ENCODE data around the gene HOXA3. TPM values are rescaled to one million over a fixed set of nuclear protein-coding genes. Genes with fewer than 3 reads are reported as not detected.
A peak's percentile ranks its signal among the peaks of the same experiment; 100 is the strongest.

Gene HOXA3
- total and polyA plus RNA-seq, 4 donors, result 6.2 to 36.9 (median 19.0) TPM

DNA sequence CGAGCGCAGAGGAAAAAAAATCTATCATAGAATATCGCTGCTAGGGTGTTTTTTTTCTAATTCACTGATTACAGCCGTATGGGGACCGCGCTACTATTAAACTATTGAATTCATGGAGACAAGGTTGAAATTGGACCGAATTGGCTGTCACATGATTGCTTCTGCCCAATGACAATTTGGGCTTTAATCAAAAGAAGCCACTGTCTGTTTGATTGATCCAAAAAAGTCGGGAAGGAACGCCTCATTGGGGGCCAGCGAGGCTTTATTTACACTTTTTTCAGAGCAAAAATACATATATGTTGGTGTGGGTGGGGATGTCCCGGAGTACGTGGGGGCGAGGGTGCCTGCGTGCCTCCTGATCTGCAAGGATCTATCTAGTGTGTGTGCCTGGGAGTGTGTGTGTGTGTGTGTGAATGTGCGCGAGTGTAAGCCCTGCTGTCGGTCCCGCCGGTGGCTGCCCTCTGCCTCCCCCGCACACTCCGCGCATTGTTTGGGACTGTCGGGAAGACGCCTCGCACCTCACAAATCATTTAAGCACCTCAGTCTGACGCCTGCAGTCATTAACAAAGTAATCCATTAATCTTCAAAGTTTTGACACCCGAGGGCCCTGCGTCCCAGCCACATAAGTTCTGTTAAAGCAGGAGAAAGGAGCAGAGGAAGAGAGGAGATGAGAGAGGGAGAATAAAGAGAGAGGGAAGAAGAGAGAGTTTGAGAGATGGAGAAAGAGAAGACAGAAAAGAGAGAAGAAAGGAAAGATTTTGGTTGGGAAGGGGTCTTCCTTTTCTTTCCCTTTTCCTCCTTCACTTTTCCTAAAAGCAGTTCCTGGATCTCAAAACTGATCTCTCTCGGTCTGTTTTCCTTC is 49.6 kb downstream of the HOXA3 start, which contains the start of gene HOXA2:
TSS of gene HOXA2 (minus strand) at position 103 of the 862 bp plus-strand sequence. CDS start 183 bp downstream, outside the sequence.
- peak within 1 kb of the TSS; percentile 85 for H3K4me3 ChIP-seq (ENCODE audit: low read depth, low read length)
- peaks cover 14% of the 10 kb centered on the region for H3K36me3 ChIP-seq (ENCODE audit: control insufficient read depth, insufficient read depth, low read length)
- peak within 1 kb of the TSS; percentile 98 for H3K27ac ChIP-seq (ENCODE audit: low read depth, low read length)
- peak in 5 of 6 donors; percentile 72 to 96 (median 88) for DNase-seq (ENCODE audit: low read depth in 4 of 6, low spot score in 6 of 6)
- H3K9me3 ChIP-seq (ENCODE audit: control insufficient read depth, insufficient read depth, low read length), result no peaks in the 10 kb centered on the region
- 4% methylated on average over 13 of the region's 29 CpGs for WGBS (ENCODE audit: insufficient coverage)
- peaks cover 21% of the 10 kb centered on the region for H3K27me3 ChIP-seq (ENCODE audit: control insufficient read depth, insufficient read depth, low read length)
- peaks cover 60% of the 10 kb centered on the region for H3K4me1 ChIP-seq (ENCODE audit: control insufficient read depth, insufficient read depth, low read length)

DNA sequence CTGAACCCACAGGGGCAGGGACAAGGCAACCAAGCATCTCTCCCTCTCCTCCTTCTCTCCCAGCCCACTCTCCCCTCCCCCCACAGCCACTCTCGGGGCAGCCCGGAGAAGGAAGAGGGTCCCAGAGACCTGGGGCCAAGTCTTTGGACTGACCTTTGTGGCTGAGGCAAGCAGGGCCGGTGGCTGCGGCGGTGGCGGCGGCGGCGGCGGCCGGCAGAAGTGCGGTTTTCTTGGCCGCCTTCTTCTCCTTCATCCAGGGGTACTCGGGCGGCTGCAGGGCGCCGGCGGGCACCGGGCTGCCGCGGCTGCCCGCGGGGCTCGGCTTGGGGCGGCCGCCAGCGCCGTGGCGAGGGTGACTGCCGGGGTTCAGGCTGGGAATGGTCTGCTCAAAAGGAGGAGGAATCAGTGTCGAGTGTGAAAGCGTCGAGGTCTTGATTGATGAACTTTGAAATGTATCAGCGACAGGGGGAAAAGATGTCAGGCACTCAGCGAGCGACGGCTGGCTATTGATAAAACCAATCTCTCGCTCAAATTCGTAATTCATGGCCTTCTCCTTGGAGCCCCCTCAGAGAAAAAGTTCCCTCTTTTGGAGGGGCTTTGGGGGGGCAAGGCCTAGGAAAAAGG is 50.3 kb downstream of the HOXA3 start:
- Histone ChIP-seq H3K4me1 (ENCODE audit: control insufficient read depth, insufficient read depth, low read length) (peaks cover 63% of the 10 kb centered on the region), H3K27ac (ENCODE audit: low read depth, low read length) (peak overlapping the region; percentile 98)
- 2% methylated on average over 34 of the region's 39 CpGs for WGBS (ENCODE audit: insufficient coverage)

GRCh38 chr7:27101171-27101956 is 51.0 kb downstream of the HOXA3 start:
- H3K4me1 ChIP-seq (ENCODE audit: control insufficient read depth, insufficient read depth, low read length), result peaks cover 64% of the 10 kb centered on the region
- WGBS (ENCODE audit: insufficient coverage), result 14% methylated on average over 22 of the region's 25 CpGs

More for the DNA sequence above, 50.3 kb downstream of the HOXA3 start:
- H3K9me3 ChIP-seq (ENCODE audit: control insufficient read depth, insufficient read depth, low read length), result no peaks in the 10 kb centered on the region
- H3K27me3 ChIP-seq (ENCODE audit: control insufficient read depth, insufficient read depth, low read length), result peaks cover 22% of the 10 kb centered on the region
- H3K4me3 ChIP-seq (ENCODE audit: low read depth, low read length), result peak overlapping the region; percentile 85
- peak in 3 of 6 donors; percentile 22 to 69 (median 42) for DNase-seq (ENCODE audit: low read depth in 4 of 6, low spot score in 6 of 6)
- H3K36me3 ChIP-seq (ENCODE audit: control insufficient read depth, insufficient read depth, low read length), result peaks cover 12% of the 10 kb centered on the region

GRCh38 chr7:27100694-27101170 is 51.7 kb downstream of the HOXA3 start:
- peak overlapping the region; percentile 98 for H3K27ac ChIP-seq (ENCODE audit: low read depth, low read length)
- peak overlapping the region; percentile 85 for H3K4me3 ChIP-seq (ENCODE audit: low read depth, low read length)
- H3K27me3 ChIP-seq (ENCODE audit: control insufficient read depth, insufficient read depth, low read length), result peaks cover 20% of the 10 kb centered on the region
- DNase-seq (ENCODE audit: low read depth in 4 of 6, low spot score in 6 of 6), result peak in 4 of 6 donors; percentile 44 to 86 (median 54)
- H3K36me3 ChIP-seq (ENCODE audit: control insufficient read depth, insufficient read depth, low read length), result peaks cover 8% of the 10 kb centered on the region
- peaks cover 59% of the 10 kb centered on the region for H3K4me1 ChIP-seq (ENCODE audit: control insufficient read depth, insufficient read depth, low read length)
- H3K9me3 ChIP-seq (ENCODE audit: control insufficient read depth, insufficient read depth, low read length), result no peaks in the 10 kb centered on the region
- 17% methylated on average over 8 of the region's 8 CpGs for WGBS (ENCODE audit: insufficient coverage)

More at GRCh38 chr7:27101171-27101956, 51.0 kb downstream of the HOXA3 start:
- Histone ChIP-seq H3K4me3 (ENCODE audit: low read depth, low read length) (peak overlapping the region; percentile 85), H3K27me3 (ENCODE audit: control insufficient read depth, insufficient read depth, low read length) (peaks cover 22% of the 10 kb centered on the region), H3K9me3 (ENCODE audit: control insufficient read depth, insufficient read depth, low read length) (no peaks in the 10 kb centered on the region), H3K36me3 (ENCODE audit: control insufficient read depth, insufficient read depth, low read length) (peaks cover 8% of the 10 kb centered on the region), H3K27ac (ENCODE audit: low read depth, low read length) (peak overlapping the region; percentile 98)
- peak in 5 of 6 donors; percentile 47 to 88 (median 80) for DNase-seq (ENCODE audit: low read depth in 4 of 6, low spot score in 6 of 6)

DNA sequence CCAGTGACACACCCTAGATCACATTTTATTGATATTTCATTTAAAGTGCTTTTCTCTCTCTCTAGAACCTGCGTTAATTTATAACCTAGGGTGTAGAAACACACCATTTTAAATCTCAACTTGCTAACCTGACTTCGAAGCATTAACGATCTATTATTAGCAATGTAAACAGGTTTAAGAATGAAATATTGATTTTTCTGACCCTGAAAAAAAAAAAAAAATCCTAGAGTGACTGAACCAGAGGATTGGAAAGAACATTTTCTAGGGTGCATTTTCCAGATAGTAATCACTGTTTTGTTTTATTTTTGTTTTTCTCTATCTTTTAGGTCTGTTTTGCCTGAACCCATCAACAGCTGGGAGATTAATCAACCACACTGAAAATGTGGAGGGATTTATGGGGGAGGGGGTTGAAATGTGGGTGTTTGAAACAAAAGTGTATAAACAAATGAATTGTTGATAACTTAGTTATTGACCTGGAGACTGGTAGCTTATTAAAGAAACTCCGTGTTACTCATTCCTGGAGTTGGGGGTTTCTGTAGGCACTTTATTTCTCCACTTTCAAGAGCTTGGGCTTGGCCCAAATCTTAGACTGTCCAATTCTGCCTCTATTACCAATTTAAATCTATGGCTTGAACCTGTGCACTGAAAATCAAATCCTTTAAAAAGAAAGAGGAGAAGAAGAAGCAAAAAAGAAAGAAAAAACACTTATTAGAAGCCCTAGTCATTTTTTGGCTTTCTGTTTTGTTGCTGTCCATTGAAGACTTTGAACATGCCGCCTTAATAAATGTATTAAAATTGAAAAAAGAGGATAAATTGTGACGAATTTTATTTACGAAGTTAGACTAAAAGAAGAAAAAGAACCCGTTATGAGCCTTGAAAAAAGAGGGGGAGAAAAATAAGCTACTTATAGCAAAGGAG is 52.7 kb downstream of the HOXA3 start:
- Histone ChIP-seq H3K36me3 (ENCODE audit: control insufficient read depth, insufficient read depth, low read length) (peaks cover 8% of the 10 kb centered on the region), H3K4me3 (ENCODE audit: low read depth, low read length) (peak overlapping the region; percentile 85), H3K4me1 (ENCODE audit: control insufficient read depth, insufficient read depth, low read length) (peaks cover 56% of the 10 kb centered on the region), H3K9me3 (ENCODE audit: control insufficient read depth, insufficient read depth, low read length) (no peaks in the 10 kb centered on the region), H3K27me3 (ENCODE audit: control insufficient read depth, insufficient read depth, low read length) (peaks cover 30% of the 10 kb centered on the region), H3K27ac (ENCODE audit: low read depth, low read length) (peak overlapping the region; percentile 98)
- peak in 3 of 6 donors; percentile 23 to 70 (median 48) for DNase-seq (ENCODE audit: low read depth in 4 of 6, low spot score in 6 of 6)
- no CpG with 5 or more reads among the region's 8 CpGs for WGBS (ENCODE audit: insufficient coverage)

GRCh38 chr7:27098578-27099451 is 53.6 kb downstream of the HOXA3 start:
- Histone ChIP-seq H3K27ac (ENCODE audit: low read depth, low read length) (peak overlapping the region; percentile 98), H3K4me3 (ENCODE audit: low read depth, low read length) (peak overlapping the region; percentile 85), H3K4me1 (ENCODE audit: control insufficient read depth, insufficient read depth, low read length) (peaks cover 53% of the 10 kb centered on the region), H3K36me3 (ENCODE audit: control insufficient read depth, insufficient read depth, low read length) (peaks cover 10% of the 10 kb centered on the region), H3K27me3 (ENCODE audit: control insufficient read depth, insufficient read depth, low read length) (peaks cover 32% of the 10 kb centered on the region), H3K9me3 (ENCODE audit: control insufficient read depth, insufficient read depth, low read length) (no peaks in the 10 kb centered on the region)
- DNase-seq (ENCODE audit: low read depth in 4 of 6, low spot score in 6 of 6), result peak in 5 of 6 donors; percentile 43 to 91 (median 82)
- 12% methylated on average over 21 of the region's 38 CpGs for WGBS (ENCODE audit: insufficient coverage)

DNA sequence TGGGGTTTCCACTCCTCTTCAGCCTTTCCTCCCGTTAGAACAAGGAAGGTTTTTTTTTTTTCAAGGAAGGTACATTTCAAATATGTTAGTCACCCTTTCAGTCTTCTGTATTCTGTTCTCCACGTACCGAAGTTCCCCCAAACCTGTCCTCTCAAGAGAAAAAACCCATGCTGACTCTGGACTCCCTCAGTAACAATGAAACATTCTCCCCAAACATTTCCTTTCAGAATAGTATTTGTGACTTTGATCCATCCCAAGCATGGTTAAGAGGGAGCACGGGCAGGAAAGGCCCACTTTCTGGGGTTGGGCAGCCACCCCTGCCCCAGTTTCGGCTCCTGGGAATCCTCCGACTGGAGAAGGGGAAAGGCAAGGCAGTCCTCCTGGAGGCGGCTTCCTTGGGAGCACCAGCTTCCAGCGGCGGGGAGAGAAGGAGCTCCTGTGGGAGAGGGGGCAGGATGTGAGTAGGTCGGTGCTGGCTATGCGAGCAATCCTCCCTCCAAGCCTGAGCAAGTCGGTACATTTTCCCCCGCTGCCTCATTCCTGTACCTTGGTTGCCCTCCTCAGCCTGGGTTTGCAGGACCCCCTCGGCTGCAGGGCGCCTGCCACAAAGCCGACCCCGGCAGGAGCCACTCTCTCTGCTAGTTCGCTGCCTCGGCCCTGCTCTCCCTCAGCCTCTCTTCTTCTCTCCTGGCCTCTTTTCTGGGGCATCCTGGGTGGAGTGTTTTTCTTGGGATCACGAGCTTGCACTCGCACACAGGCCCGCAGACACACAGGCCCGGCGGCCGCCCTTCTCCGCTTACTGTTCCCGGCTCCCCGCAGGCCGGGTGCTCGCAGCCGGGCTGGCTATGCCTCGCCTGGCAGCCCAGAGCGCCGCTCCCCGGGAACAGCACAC is 54.5 kb downstream of the HOXA3 start:
- Histone ChIP-seq H3K4me3 (ENCODE audit: low read depth, low read length) (peak overlapping the region; percentile 85), H3K36me3 (ENCODE audit: control insufficient read depth, insufficient read depth, low read length) (peaks cover 5% of the 10 kb centered on the region), H3K9me3 (ENCODE audit: control insufficient read depth, insufficient read depth, low read length) (no peaks in the 10 kb centered on the region), H3K27me3 (ENCODE audit: control insufficient read depth, insufficient read depth, low read length) (peaks cover 29% of the 10 kb centered on the region), H3K4me1 (ENCODE audit: control insufficient read depth, insufficient read depth, low read length) (peaks cover 44% of the 10 kb centered on the region), H3K27ac (ENCODE audit: low read depth, low read length) (peak overlapping the region; percentile 98)
- 10% methylated on average over 26 of the region's 35 CpGs for WGBS (ENCODE audit: insufficient coverage)
- DNase-seq (ENCODE audit: low read depth in 4 of 6, low spot score in 6 of 6), result peak in 2 of 6 donors; percentile 9 to 47

Data from spinal cord (tissue), 10 donors.